ENCODE results near the gene ACSL1.

ACSL1 gene

DNA sequence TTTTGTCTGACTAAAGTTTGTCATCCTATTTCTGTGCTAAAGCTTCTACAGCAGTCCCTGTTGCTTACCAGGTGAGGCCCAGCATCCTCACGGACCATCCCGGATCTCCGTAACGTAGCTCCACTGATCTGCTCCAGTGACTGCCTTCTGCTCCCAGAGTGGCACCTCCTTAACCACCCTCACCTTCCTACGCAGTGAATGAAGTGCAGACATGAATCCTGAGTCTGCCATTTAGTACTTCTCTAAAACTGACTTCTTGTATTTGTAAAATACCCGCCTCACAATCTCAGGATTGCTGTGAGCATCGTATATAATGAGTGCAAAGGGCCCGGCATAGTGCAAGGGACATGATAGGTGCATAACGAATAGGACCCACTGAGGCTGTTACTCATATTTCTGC is 27.7 kb upstream of the ACSL1 start:
- Histone ChIP-seq H3K27ac (ENCODE audit: low read length) (no peak overlapping the region), H3K9me3 (ENCODE audit: control insufficient read depth in 2 of 2, low read length in 2 of 2) (no peaks in the 10 kb centered on the region), H3K4me1 (ENCODE audit: control insufficient read depth, insufficient read depth, low read length) (no peaks in the 10 kb centered on the region), H3K4me3 (ENCODE audit: low read length in 2 of 2) (no peak overlapping the region), H3K36me3 (ENCODE audit: control insufficient read depth in 2 of 2, insufficient read depth in 2 of 2, low read length in 2 of 2) (no peaks in the 10 kb centered on the region), H3K27me3 (ENCODE audit: control insufficient read depth in 1 of 2, insufficient read depth in 2 of 2, low read length in 2 of 2) (no peaks in the 10 kb centered on the region), H3K9ac (ENCODE audit: low read length in 2 of 2) (no peak overlapping the region)

GRCh38 chr4:184851886-184852285 is 26.1 kb upstream of the ACSL1 start:
- no peaks in the 10 kb centered on the region for H3K27me3 ChIP-seq (ENCODE audit: control insufficient read depth in 1 of 2, insufficient read depth in 2 of 2, low read length in 2 of 2)
- H3K4me3 ChIP-seq (ENCODE audit: low read length in 2 of 2), result no peak overlapping the region
- H3K27ac ChIP-seq (ENCODE audit: low read length), result no peak overlapping the region

GRCh38 chr4:184851200-184851541 is 25.4 kb upstream of the ACSL1 start:
- H3K27me3 ChIP-seq (ENCODE audit: control insufficient read depth in 1 of 2, insufficient read depth in 2 of 2, low read length in 2 of 2), result no peaks in the 10 kb centered on the region
- H3K27ac ChIP-seq (ENCODE audit: low read length), result no peak overlapping the region
- no peak overlapping the region for H3K9ac ChIP-seq (ENCODE audit: low read length in 2 of 2)
- no peaks in the 10 kb centered on the region for H3K4me1 ChIP-seq (ENCODE audit: control insufficient read depth, insufficient read depth, low read length)
- H3K4me3 ChIP-seq (ENCODE audit: low read length in 2 of 2), result no peak overlapping the region
- H3K9me3 ChIP-seq (ENCODE audit: control insufficient read depth in 2 of 2, low read length in 2 of 2), result no peaks in the 10 kb centered on the region
- H3K36me3 ChIP-seq (ENCODE audit: control insufficient read depth in 2 of 2, insufficient read depth in 2 of 2, low read length in 2 of 2), result no peaks in the 10 kb centered on the region

More at GRCh38 chr4:184851886-184852285, 26.1 kb upstream of the ACSL1 start:
- H3K9ac ChIP-seq (ENCODE audit: low read length in 2 of 2), result no peak overlapping the region
- H3K9me3 ChIP-seq (ENCODE audit: control insufficient read depth in 2 of 2, low read length in 2 of 2), result no peaks in the 10 kb centered on the region
- no peaks in the 10 kb centered on the region for H3K36me3 ChIP-seq (ENCODE audit: control insufficient read depth in 2 of 2, insufficient read depth in 2 of 2, low read length in 2 of 2)
- no peaks in the 10 kb centered on the region for H3K4me1 ChIP-seq (ENCODE audit: control insufficient read depth, insufficient read depth, low read length)

- no peak overlapping the region for H3K9ac ChIP-seq (ENCODE audit: low read length in 2 of 2)
- H3K27me3 ChIP-seq (ENCODE audit: control insufficient read depth in 1 of 2, insufficient read depth in 2 of 2, low read length in 2 of 2), result no peaks in the 10 kb centered on the region
- no peaks in the 10 kb centered on the region for H3K36me3 ChIP-seq (ENCODE audit: control insufficient read depth in 2 of 2, insufficient read depth in 2 of 2, low read length in 2 of 2)
- H3K27ac ChIP-seq (ENCODE audit: low read length), result no peak overlapping the region
- no peak overlapping the region for H3K4me3 ChIP-seq (ENCODE audit: low read length in 2 of 2)
- H3K9me3 ChIP-seq (ENCODE audit: control insufficient read depth in 2 of 2, low read length in 2 of 2), result no peaks in the 10 kb centered on the region
- H3K4me1 ChIP-seq (ENCODE audit: control insufficient read depth, insufficient read depth, low read length), result no peaks in the 10 kb centered on the region
These were observed 24.8 kb upstream of the ACSL1 start for GRCh38 chr4:184850431-184851199.

DNA sequence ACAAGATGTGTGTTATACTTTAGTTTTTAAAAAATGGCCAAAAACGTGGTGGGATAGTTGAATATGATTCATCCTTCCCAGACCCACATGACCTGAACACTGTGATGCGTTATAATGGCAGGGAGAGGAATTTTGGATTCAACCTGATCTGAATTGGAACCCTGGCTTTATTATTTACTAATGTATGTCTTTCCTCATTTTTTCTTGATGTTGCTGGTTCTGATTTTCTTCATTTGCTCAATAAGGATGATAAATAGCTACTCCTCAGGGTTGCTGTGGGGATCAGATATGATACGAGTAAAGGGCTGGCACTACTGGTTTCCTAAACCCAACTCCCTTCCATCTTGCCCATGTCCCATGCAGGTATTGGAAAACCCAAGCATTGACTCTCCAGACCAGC is 24.2 kb upstream of the ACSL1 start:
- no peak overlapping the region for H3K4me3 ChIP-seq (ENCODE audit: low read length in 2 of 2)
- no peaks in the 10 kb centered on the region for H3K4me1 ChIP-seq (ENCODE audit: control insufficient read depth, insufficient read depth, low read length)
- no peaks in the 10 kb centered on the region for H3K9me3 ChIP-seq (ENCODE audit: control insufficient read depth in 2 of 2, low read length in 2 of 2)
- H3K9ac ChIP-seq (ENCODE audit: low read length in 2 of 2), result no peak overlapping the region
- no peak overlapping the region for H3K27ac ChIP-seq (ENCODE audit: low read length)
- peaks cover 0 to 2% of the 10 kb centered on the region in 2 donors for H3K27me3 ChIP-seq (ENCODE audit: control insufficient read depth in 1 of 2, insufficient read depth in 2 of 2, low read length in 2 of 2)
- no peaks in the 10 kb centered on the region for H3K36me3 ChIP-seq (ENCODE audit: control insufficient read depth in 2 of 2, insufficient read depth in 2 of 2, low read length in 2 of 2)

- Histone ChIP-seq H3K4me1 (ENCODE audit: control insufficient read depth, insufficient read depth, low read length) (no peaks in the 10 kb centered on the region), H3K27ac (ENCODE audit: low read length) (no peak overlapping the region), H3K27me3 (ENCODE audit: control insufficient read depth in 1 of 2, insufficient read depth in 2 of 2, low read length in 2 of 2) (peaks cover 0 to 2% of the 10 kb centered on the region in 2 donors), H3K9ac (ENCODE audit: low read length in 2 of 2) (no peak overlapping the region), H3K9me3 (ENCODE audit: control insufficient read depth in 2 of 2, low read length in 2 of 2) (no peaks in the 10 kb centered on the region), H3K36me3 (ENCODE audit: control insufficient read depth in 2 of 2, insufficient read depth in 2 of 2, low read length in 2 of 2) (no peaks in the 10 kb centered on the region), H3K4me3 (ENCODE audit: low read length in 2 of 2) (no peak overlapping the region)
These were observed 23.4 kb upstream of the ACSL1 start for GRCh38 chr4:184849185-184849584.

GRCh38 chr4:184848510-184848909 is 22.7 kb upstream of the ACSL1 start:
- Histone ChIP-seq H3K36me3 (ENCODE audit: control insufficient read depth in 2 of 2, insufficient read depth in 2 of 2, low read length in 2 of 2) (no peaks in the 10 kb centered on the region), H3K4me3 (ENCODE audit: low read length in 2 of 2) (no peak overlapping the region), H3K4me1 (ENCODE audit: control insufficient read depth, insufficient read depth, low read length) (no peaks in the 10 kb centered on the region), H3K9me3 (ENCODE audit: control insufficient read depth in 2 of 2, low read length in 2 of 2) (no peaks in the 10 kb centered on the region), H3K9ac (ENCODE audit: low read length in 2 of 2) (no peak overlapping the region), H3K27me3 (ENCODE audit: control insufficient read depth in 1 of 2, insufficient read depth in 2 of 2, low read length in 2 of 2) (peaks cover 0 to 2% of the 10 kb centered on the region in 2 donors), H3K27ac (ENCODE audit: low read length) (no peak overlapping the region)

- Histone ChIP-seq H3K27ac (ENCODE audit: low read length) (no peak overlapping the region), H3K9ac (ENCODE audit: low read length in 2 of 2) (no peak overlapping the region), H3K27me3 (ENCODE audit: control insufficient read depth in 1 of 2, insufficient read depth in 2 of 2, low read length in 2 of 2) (peaks cover 0 to 2% of the 10 kb centered on the region in 2 donors), H3K4me1 (ENCODE audit: control insufficient read depth, insufficient read depth, low read length) (no peaks in the 10 kb centered on the region), H3K4me3 (ENCODE audit: low read length in 2 of 2) (no peak overlapping the region), H3K36me3 (ENCODE audit: control insufficient read depth in 2 of 2, insufficient read depth in 2 of 2, low read length in 2 of 2) (no peaks in the 10 kb centered on the region), H3K9me3 (ENCODE audit: control insufficient read depth in 2 of 2, low read length in 2 of 2) (no peaks in the 10 kb centered on the region)
These were observed 20.8 kb upstream of the ACSL1 start for GRCh38 chr4:184846531-184846930.

DNA sequence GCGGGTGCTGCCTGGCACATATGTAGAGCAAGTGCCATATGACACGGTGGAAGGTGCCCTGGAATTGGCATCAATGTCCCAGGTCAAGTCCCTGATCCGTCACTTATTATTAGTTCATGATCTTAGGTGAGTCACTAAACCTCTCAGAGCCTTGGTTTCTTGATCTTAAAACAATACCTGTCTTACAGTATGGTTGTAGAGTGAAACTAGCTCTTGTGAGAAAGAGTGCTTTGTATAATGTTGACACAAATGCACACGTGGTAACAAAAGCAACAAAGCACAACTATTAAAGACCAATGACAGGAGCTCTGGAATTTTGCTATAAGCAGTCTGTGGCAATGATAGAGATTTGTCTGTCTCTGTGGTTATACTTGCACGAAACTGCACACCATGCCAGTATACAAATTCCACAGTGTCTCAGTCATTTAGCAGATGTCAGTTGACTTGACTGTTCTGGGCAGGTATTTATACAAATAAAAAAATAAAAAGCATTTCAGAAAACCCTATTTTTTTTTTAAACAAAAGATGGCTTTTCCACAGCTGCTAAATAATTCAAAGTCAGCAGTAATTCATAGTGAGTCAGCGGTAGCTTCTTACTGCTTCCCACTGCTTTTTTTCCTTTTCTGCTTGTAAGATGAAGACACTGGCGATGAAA is 19.7 kb upstream of the ACSL1 start:
- Histone ChIP-seq H3K27ac (ENCODE audit: low read length) (no peak overlapping the region), H3K36me3 (ENCODE audit: control insufficient read depth in 2 of 2, insufficient read depth in 2 of 2, low read length in 2 of 2) (no peaks in the 10 kb centered on the region), H3K9me3 (ENCODE audit: control insufficient read depth in 2 of 2, low read length in 2 of 2) (no peaks in the 10 kb centered on the region), H3K4me1 (ENCODE audit: control insufficient read depth, insufficient read depth, low read length) (no peaks in the 10 kb centered on the region), H3K9ac (ENCODE audit: low read length in 2 of 2) (no peak overlapping the region), H3K4me3 (ENCODE audit: low read length in 2 of 2) (no peak overlapping the region), H3K27me3 (ENCODE audit: control insufficient read depth in 1 of 2, insufficient read depth in 2 of 2, low read length in 2 of 2) (peaks cover 0 to 2% of the 10 kb centered on the region in 2 donors)

- Histone ChIP-seq H3K27ac (ENCODE audit: low read length) (no peak overlapping the region), H3K9ac (ENCODE audit: low read length in 2 of 2) (no peak overlapping the region), H3K4me3 (ENCODE audit: low read length in 2 of 2) (no peak overlapping the region), H3K36me3 (ENCODE audit: control insufficient read depth in 2 of 2, insufficient read depth in 2 of 2, low read length in 2 of 2) (no peaks in the 10 kb centered on the region), H3K4me1 (ENCODE audit: control insufficient read depth, insufficient read depth, low read length) (no peaks in the 10 kb centered on the region), H3K27me3 (ENCODE audit: control insufficient read depth in 1 of 2, insufficient read depth in 2 of 2, low read length in 2 of 2) (peaks cover 0 to 2% of the 10 kb centered on the region in 2 donors), H3K9me3 (ENCODE audit: control insufficient read depth in 2 of 2, low read length in 2 of 2) (no peaks in the 10 kb centered on the region)
These were observed 19.0 kb upstream of the ACSL1 start for GRCh38 chr4:184844742-184845141.

GRCh38 chr4:184843984-184844554 is 18.3 kb upstream of the ACSL1 start:
- Histone ChIP-seq H3K4me3 (ENCODE audit: low read length in 2 of 2) (no peak overlapping the region), H3K9me3 (ENCODE audit: control insufficient read depth in 2 of 2, low read length in 2 of 2) (no peaks in the 10 kb centered on the region), H3K9ac (ENCODE audit: low read length in 2 of 2) (no peak overlapping the region), H3K27me3 (ENCODE audit: control insufficient read depth in 1 of 2, insufficient read depth in 2 of 2, low read length in 2 of 2) (peaks cover 0 to 2% of the 10 kb centered on the region in 2 donors), H3K4me1 (ENCODE audit: control insufficient read depth, insufficient read depth, low read length) (no peaks in the 10 kb centered on the region), H3K36me3 (ENCODE audit: control insufficient read depth in 2 of 2, insufficient read depth in 2 of 2, low read length in 2 of 2) (no peaks in the 10 kb centered on the region), H3K27ac (ENCODE audit: low read length) (no peak overlapping the region)

All from stomach smooth muscle (tissue), 2 donors.